Thyroid gland (tissue), 4 donors: ENCODE data around the gene NR2F1-AS1. TPM values are rescaled to one million over a fixed set of nuclear protein-coding genes. Genes with fewer than 3 reads are reported as not detected.
A peak's percentile ranks its signal among the peaks of the same experiment; 100 is the strongest.

ENCODE experiments used
- DNase-seq, 2 donors: peaks; one replicate each; pipeline ENCODE4 v3.0.0-alpha.2; 2019
- H3K27ac ChIP-seq, 3 donors: fragments of 200-600 bp; sonication (generic); 1 replicate in 2 of 3; 2 replicates in 1 of 3; pipeline ENCODE4 v1.5.1; 2016 to 2019; ENCODE audit warnings: mild to moderate bottlenecking in 1 of 3, moderate library complexity in 1 of 3
- H3K27me3 ChIP-seq: fragments of 200-600 bp; sonication (generic); one replicate; pipeline ENCODE4 v1.5.1; 2019
- H3K36me3 ChIP-seq, 2 donors: fragments of 200-600 bp; sonication (generic); one replicate each; pipeline ENCODE4 v1.5.1; 2016 to 2019
- H3K4me1 ChIP-seq, 2 donors: fragments of 200-600 bp; sonication (generic); one replicate each; pipeline ENCODE4 v1.5.1; 2017 to 2019
- H3K4me3 ChIP-seq, 3 donors: fragments of 200-600 bp; sonication (generic); replicated peaks in 1 of 3; 1 replicate in 2 of 3; 2 replicates in 1 of 3; pipeline ENCODE4 v1.5.1; 2016; ENCODE audit warnings: mild to moderate bottlenecking in 1 of 3
- H3K9me3 ChIP-seq: fragments of 200-600 bp; sonication (generic); one replicate; pipeline ENCODE4 v1.5.1; 2017
- CTCF ChIP-seq, 6 experiments: fragments of 200-600 bp in 3 of 6; fragments of 450-650 bp in 3 of 6; sonication (generic) in 3 of 6; IDR thresholded peaks; one replicate each; pipeline ENCODE4 v1.5.1; 2016 to 2019; ENCODE audit warnings: antibody characterized with exemption in 6 of 6, mild to moderate bottlenecking in 2 of 6, inconsistent platforms in 1 of 6, moderate library complexity in 1 of 6
- POLR2A ChIP-seq, 2 donors: fragments of 450-650 bp; IDR thresholded peaks; one replicate each; pipeline ENCODE4 v1.6.1; 2017; ENCODE audit warnings: antibody characterized with exemption in 2 of 2, mild to moderate bottlenecking in 2 of 2, moderate library complexity in 1 of 2
- WGBS, 2 donors: methylation state at CpG; one replicate each; pipeline ENCODE4 v1.1.5; 2017; 5-methylcytosine and 5-hydroxymethylcytosine counted together
- intact Hi-C: fragments of 100-400 bp; cut with DNase I; formaldehyde crosslinking; loops from one replicate; pipeline ENCODE4 v1.15.1; 2023
- total RNA-seq, 4 donors: library from RNA; depleted of rRNA; stranded (reverse); fragments of >200 nt; gene quantifications; one replicate each; pipeline ENCODE4 v1.2.3, GENCODE V29; 2016

The NR2F1-AS1 gene
- total RNA-seq, 4 donors from 2014 or later = 4.1 to 13.8 (median 10.1) TPM

DNA sequence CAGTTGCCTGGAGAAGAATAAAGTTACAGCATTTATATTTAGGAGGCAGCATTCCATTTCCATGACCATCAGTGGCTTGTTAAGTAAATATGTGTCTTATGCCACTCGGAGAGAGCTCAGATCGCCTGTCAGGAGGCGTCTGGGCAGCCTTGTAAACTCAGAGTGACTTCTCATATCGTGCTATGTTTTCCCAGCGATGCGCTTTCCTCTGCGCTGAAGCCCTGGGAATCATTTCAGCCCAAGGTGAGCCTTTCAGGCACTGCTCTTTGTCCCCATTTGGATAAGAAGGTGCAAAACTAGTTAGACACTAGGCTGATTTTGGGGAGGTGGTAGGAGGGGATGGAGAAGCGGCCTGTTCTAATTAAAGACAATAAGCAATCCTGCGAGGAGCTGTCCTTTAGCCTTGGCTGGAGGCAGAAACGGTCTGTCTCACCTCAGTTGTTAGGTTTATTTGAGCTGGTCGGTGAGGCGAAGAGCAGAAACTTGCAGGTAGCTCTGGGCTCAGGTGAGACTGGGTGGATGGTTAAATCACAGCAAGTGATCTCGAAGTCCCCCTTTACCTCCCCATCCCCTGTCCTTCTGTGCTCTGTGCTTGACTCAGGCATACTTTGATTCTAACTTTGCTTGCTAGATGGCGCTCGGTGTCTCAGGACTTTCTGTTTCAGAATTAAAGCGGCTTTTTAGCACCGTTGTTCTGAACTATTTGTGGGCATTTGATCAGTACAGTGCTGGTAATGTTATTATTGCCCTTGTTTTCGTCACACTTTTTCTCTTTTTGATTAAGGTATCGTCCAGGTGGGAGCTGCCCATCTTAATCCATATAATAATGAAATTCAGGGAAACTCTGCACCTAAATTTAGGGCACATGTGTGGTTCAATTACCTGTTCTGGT is 26.6 kb upstream of the NR2F1-AS1 start:
- H3K36me3 ChIP-seq = no peaks in the 10 kb centered on the region
- H3K4me3 ChIP-seq = no peak overlapping the region
- TF ChIP-seq CTCF (IDR thresholded peaks at IDR 0.05) (peak in 3 of 6 experiments; percentile 33 to 53 (median 45)), POLR2A (IDR thresholded peaks at IDR 0.05) (no peak)
- intact Hi-C loops = loop anchor here (10.0 kb wide), 1 partner anchor 297 kb away; no protein-coding TSS in a partner anchor
- H3K27ac ChIP-seq = no peak overlapping the region
- H3K4me1 ChIP-seq = peaks cover 0 to 25% of the 10 kb centered on the region in 2 donors
- no peaks in the 10 kb centered on the region for H3K9me3 ChIP-seq
- WGBS, 2 donors = 12 to 16% methylated on average over 19 of the region's 19 CpGs
- peaks cover 61% of the 10 kb centered on the region for H3K27me3 ChIP-seq
- DNase-seq = peak; percentile 37 to 42

- H3K4me1 ChIP-seq = peaks cover 0 to 17% of the 10 kb centered on the region in 2 donors
- peaks cover 60% of the 10 kb centered on the region for H3K27me3 ChIP-seq
- intact Hi-C loops = loop anchor here (10.0 kb wide), 1 partner anchor 298 kb away; no protein-coding TSS in a partner anchor
- no peaks in the 10 kb centered on the region for H3K36me3 ChIP-seq
- H3K4me3 ChIP-seq = no peak overlapping the region
- no peak for DNase-seq
- no peaks in the 10 kb centered on the region for H3K9me3 ChIP-seq
- no peak for TF ChIP-seq POLR2A (IDR thresholded peaks at IDR 0.05)
- TF ChIP-seq CTCF (IDR thresholded peaks at IDR 0.05) = no peak
- no peak overlapping the region for H3K27ac ChIP-seq
Measured at GRCh38 chr5:93606382-93606752, 25.3 kb upstream of the NR2F1-AS1 start.

- no peaks in the 10 kb centered on the region for H3K36me3 ChIP-seq
- peaks cover 57% of the 10 kb centered on the region for H3K27me3 ChIP-seq
- H3K4me1 ChIP-seq = peaks cover 0 to 17% of the 10 kb centered on the region in 2 donors
- H3K27ac ChIP-seq = no peak overlapping the region
- intact Hi-C loops = loop anchor here (10.0 kb wide), 1 partner anchor 300 kb away; no protein-coding TSS in a partner anchor
- no peaks in the 10 kb centered on the region for H3K9me3 ChIP-seq
- no peak for DNase-seq
- no peak overlapping the region for H3K4me3 ChIP-seq
- 37 to 40% methylated on average over 10 of the region's 10 CpGs for WGBS, 2 donors
- no peak for TF ChIP-seq CTCF (IDR thresholded peaks at IDR 0.05)
- TF ChIP-seq POLR2A (IDR thresholded peaks at IDR 0.05) = no peak
Measured at GRCh38 chr5:93604644-93605515, 23.9 kb upstream of the NR2F1-AS1 start.

DNA sequence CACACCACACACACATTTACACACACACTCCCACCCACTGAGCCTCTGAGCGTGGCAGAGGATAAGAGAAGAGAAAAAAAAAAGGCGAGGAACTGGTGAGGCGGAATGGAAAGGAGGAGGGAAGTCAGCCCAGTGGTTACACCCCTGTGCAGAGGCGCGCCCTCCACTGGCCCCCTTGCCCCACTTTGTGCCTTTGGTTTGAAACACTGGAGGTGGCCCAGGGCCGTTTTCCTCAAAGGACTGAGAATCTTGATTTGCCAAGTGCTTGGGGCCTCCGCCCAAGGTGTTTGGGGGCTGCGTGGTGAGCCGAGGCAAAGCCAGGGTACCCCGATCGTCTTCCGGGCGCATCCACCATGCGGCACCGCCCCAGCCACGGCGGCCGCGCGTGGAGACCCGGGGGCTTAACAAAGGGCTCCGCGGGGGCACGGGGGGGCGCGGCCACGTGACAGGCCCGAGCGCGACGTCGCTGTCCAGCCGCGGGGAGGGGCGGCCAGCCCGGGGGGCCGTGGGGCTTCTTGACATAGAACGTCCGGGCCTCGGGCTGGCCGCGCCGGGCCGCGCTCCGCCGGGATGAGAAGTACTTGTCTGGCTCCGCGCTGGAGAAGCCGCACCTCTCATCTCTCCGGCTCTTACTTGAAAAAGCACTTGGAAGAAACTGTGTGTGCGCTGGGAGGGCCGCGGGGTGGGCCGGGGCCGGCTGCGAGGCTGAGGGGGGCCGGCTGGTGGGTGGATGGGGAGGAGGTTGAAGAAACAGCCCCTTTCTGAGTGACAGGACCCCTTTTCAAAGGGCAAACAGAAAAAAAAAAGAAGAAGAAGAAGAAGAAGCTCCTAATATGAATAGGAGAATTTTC is 23.0 kb upstream of the NR2F1-AS1 start:
- no peaks in the 10 kb centered on the region for H3K36me3 ChIP-seq
- peak in 1 of 2 donors; percentile 35 for DNase-seq
- TF ChIP-seq POLR2A (IDR thresholded peaks at IDR 0.05) = no peak
- TF ChIP-seq CTCF (IDR thresholded peaks at IDR 0.05) = no peak
- WGBS, 2 donors = 10 to 20% methylated on average over 19 to 58 of the region's 58 CpGs
- intact Hi-C loops = loop anchor here (10.0 kb wide), 1 partner anchor 301 kb away; no protein-coding TSS in a partner anchor
- H3K27me3 ChIP-seq = peaks cover 57% of the 10 kb centered on the region
- H3K4me3 ChIP-seq = peak overlapping the region in 1 of 3 donors; percentile 7
- H3K9me3 ChIP-seq = no peaks in the 10 kb centered on the region
- H3K27ac ChIP-seq = no peak overlapping the region
- H3K4me1 ChIP-seq = peaks cover 0 to 17% of the 10 kb centered on the region in 2 donors
